GM10266 (cell line): Measurements from ENCODE around the gene LARGE1.

Experiments
- DNase-seq: peaks from one replicate; pipeline ENCODE4 v3.0.0; 2012; ENCODE audit errors: extremely low spot score
- TF ChIP-seq, protein P1 (sequence below): IDR thresholded peaks from 2 replicates; pipeline ENCODE4 v1.5.1; 2012; ENCODE audit warnings: mild to moderate bottlenecking, low read depth; ENCODE audit not compliant: control insufficient read depth, insufficient read depth; ENCODE audit errors: missing control alignments

Gene LARGE1

GRCh38 chr22:33940741-33941140, 20.5 kb upstream of the LARGE1 start:
- TF ChIP-seq, protein P1, sequence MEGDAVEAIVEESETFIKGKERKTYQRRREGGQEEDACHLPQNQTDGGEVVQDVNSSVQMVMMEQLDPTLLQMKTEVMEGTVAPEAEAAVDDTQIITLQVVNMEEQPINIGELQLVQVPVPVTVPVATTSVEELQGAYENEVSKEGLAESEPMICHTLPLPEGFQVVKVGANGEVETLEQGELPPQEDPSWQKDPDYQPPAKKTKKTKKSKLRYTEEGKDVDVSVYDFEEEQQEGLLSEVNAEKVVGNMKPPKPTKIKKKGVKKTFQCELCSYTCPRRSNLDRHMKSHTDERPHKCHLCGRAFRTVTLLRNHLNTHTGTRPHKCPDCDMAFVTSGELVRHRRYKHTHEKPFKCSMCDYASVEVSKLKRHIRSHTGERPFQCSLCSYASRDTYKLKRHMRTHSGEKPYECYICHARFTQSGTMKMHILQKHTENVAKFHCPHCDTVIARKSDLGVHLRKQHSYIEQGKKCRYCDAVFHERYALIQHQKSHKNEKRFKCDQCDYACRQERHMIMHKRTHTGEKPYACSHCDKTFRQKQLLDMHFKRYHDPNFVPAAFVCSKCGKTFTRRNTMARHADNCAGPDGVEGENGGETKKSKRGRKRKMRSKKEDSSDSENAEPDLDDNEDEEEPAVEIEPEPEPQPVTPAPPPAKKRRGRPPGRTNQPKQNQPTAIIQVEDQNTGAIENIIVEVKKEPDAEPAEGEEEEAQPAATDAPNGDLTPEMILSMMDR, result no peak
- no peak for DNase-seq

DNA sequence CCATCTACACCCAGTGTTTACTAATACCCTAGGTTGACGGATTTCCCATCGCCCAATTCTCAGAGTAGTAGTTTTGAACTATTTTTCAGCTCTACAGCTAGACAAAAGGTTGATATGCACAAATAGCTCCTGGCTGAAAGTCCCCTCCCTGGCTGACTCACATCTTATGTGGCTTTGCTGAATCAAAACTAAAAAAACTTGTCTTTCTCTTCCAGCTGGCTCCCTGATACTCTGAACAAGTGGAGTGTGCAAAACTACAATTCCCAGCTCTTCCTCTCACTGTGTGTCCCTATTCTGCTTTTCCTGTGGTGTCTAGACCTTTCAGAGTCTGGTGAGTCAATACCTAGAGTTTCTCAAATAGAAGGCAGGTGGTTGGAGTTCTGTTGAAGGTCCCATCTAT, 12.7 kb upstream of the LARGE1 start:
- TF ChIP-seq, protein P1, result no peak
- DNase-seq, result no peak

DNA sequence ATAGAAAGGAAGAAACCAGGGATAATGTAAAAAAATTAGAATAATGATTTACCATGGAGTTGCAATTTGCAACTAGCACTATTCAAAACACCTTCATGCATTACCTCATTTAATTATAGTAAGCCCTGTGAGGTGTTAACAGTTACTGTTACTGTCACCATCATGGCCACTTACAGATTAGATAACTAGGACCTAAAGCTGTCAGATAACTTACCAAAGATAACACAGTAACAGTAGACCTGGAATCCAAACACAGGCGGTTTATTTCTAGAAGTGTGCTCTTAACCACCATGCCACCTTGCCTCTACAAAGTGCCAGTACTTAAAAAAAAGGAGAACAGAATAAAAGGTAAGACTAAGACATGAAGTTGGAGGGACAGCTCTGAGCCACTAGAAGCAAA, 11.1 kb upstream of the LARGE1 start:
- DNase-seq, result no peak
- TF ChIP-seq, protein P1, result no peak

DNA sequence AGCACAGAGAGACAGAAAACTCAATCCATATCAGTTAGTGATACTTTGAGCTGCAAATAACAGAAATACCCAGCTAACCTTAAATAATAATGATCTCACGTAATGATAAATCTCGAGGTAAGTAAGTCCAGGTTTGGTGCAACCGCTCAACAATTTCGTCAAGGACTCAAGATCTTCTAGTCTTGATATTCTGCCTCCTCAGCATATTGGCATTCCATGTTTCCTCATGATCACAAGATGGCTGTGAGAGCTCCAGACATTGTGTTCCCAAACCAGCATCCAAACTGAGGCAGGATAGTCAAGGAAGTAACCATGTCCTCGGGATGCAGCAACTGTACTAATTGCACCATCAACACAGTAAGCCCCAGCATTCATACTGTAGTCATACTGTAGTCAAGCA, 7.5 kb upstream of the LARGE1 start:
- no peak for DNase-seq
- TF ChIP-seq, protein P1, result no peak

GRCh38 chr22:33925194-33925593, 4.9 kb upstream of the LARGE1 start:
- DNase-seq, result no peak
- TF ChIP-seq, protein P1, result no peak

- peak; percentile 59 for DNase-seq
- TF ChIP-seq, protein P1, result peak; percentile 50
These were observed 3.5 kb upstream of the LARGE1 start for GRCh38 chr22:33923660-33924246.

- TF ChIP-seq, protein P1, result no peak
- no peak for DNase-seq
These were observed 2.8 kb upstream of the LARGE1 start for GRCh38 chr22:33923033-33923432.
